ENCODE measurements around the gene IKZF3.

IKZF3 gene

DNA sequence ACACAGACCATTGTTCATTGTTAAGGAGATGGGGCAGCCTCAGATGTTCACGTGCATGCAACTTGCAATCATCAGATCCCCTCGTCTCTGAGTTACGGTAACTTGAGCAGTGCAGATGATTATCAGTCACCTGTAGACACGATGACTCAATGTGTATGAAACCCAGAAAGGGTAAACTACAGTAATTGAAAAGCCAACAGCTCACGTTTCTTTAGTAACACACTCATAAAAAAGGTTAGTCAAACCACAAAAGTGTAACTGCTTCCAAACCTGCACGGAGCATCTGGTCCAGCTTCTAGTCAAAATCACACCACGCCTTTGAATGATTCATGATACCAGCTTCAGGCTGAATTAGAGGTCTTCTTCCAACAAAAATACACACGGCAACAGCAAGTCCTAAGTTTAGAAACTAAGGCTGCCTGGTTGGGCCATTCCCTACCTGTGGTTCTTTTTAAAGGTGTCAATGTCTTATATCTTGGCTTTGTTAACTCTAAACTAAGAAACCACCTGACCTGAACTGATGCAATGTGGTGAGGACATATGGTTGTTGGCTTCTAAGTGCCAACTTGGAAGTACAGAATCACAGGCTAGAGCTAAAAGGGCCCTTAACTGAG is 94.0 kb downstream of the IKZF3 start:
- Histone ChIP-seq H3K9ac (ENCODE audit: low read depth, low read length) (no peak overlapping the region), H3K27me3 (ENCODE audit: insufficient read depth, low read length, poor library complexity) (no peaks in the 10 kb centered on the region), H3K4me3 (ENCODE audit: low read depth in 1 of 2, low read length in 2 of 2) (no peak overlapping the region), H3K79me2 (ENCODE audit: insufficient read depth, low read length) (no peaks in the 10 kb centered on the region), H3K27ac (ENCODE audit: low read length) (peak overlapping the region; percentile 9; the same call in 1 of the 2 replicates), H4K20me1 (ENCODE audit: insufficient read depth, low read length) (no peaks in the 10 kb centered on the region), H3K9me3 (ENCODE audit: insufficient read depth, low read length, severe bottlenecking) (no peaks in the 10 kb centered on the region), H3K36me3 (ENCODE audit: insufficient read depth, low read length) (no peaks in the 10 kb centered on the region), H2AFZ (ENCODE audit: low read depth, low read length) (no peak overlapping the region), H3K4me2 (ENCODE audit: insufficient read depth, low read length) (no peak overlapping the region), H3K4me1 (ENCODE audit: insufficient read depth, low read length) (peaks cover 37% of the 10 kb centered on the region)
- ATAC-seq (ENCODE audit: insufficient read depth, low read depth) (peak; percentile 74), DNase-seq (peak; percentile 32)
- no peak for TF ChIP-seq EZH2 (IDR thresholded peaks at IDR 0.05; ENCODE audit: borderline replicate concordance, low read depth, low read length, severe bottlenecking)
- no peak for TF ChIP-seq CTCF (IDR thresholded peaks at IDR 0.05; ENCODE audit: borderline replicate concordance, extremely low read depth, low read length, poor library complexity, severe bottlenecking)

GRCh38 chr17:39767147-39767546 is 97.0 kb downstream of the IKZF3 start:
- Histone ChIP-seq H3K4me1 (ENCODE audit: insufficient read depth, low read length) (peaks cover 28% of the 10 kb centered on the region), H3K27me3 (ENCODE audit: insufficient read depth, low read length, poor library complexity) (no peaks in the 10 kb centered on the region), H3K36me3 (ENCODE audit: insufficient read depth, low read length) (no peaks in the 10 kb centered on the region), H3K9ac (ENCODE audit: low read depth, low read length) (no peak overlapping the region), H4K20me1 (ENCODE audit: insufficient read depth, low read length) (no peaks in the 10 kb centered on the region), H3K4me2 (ENCODE audit: insufficient read depth, low read length) (no peak overlapping the region), H3K4me3 (ENCODE audit: low read depth in 1 of 2, low read length in 2 of 2) (no peak overlapping the region), H3K9me3 (ENCODE audit: insufficient read depth, low read length, severe bottlenecking) (no peaks in the 10 kb centered on the region), H3K27ac (ENCODE audit: low read length) (no peak overlapping the region), H2AFZ (ENCODE audit: low read depth, low read length) (no peak overlapping the region), H3K79me2 (ENCODE audit: insufficient read depth, low read length) (no peaks in the 10 kb centered on the region)
- DNase-seq: no peak
- no peak for ATAC-seq (ENCODE audit: insufficient read depth, low read depth)
- TF ChIP-seq EZH2 (IDR thresholded peaks at IDR 0.05; ENCODE audit: borderline replicate concordance, low read depth, low read length, severe bottlenecking) (no peak), CTCF (IDR thresholded peaks at IDR 0.05; ENCODE audit: borderline replicate concordance, extremely low read depth, low read length, poor library complexity, severe bottlenecking) (no peak)

GRCh38 chr17:39765766-39766165 is 98.3 kb downstream of the IKZF3 start:
- no peak overlapping the region for H3K4me3 ChIP-seq (ENCODE audit: low read depth in 1 of 2, low read length in 2 of 2)
- H3K9me3 ChIP-seq (ENCODE audit: insufficient read depth, low read length, severe bottlenecking): no peaks in the 10 kb centered on the region
- H2AFZ ChIP-seq (ENCODE audit: low read depth, low read length): no peak overlapping the region
- DNase-seq: no peak
- H3K27me3 ChIP-seq (ENCODE audit: insufficient read depth, low read length, poor library complexity): no peaks in the 10 kb centered on the region
- no peaks in the 10 kb centered on the region for H3K79me2 ChIP-seq (ENCODE audit: insufficient read depth, low read length)
- H3K36me3 ChIP-seq (ENCODE audit: insufficient read depth, low read length): no peaks in the 10 kb centered on the region
- no peak overlapping the region for H3K9ac ChIP-seq (ENCODE audit: low read depth, low read length)
- H3K4me1 ChIP-seq (ENCODE audit: insufficient read depth, low read length): peaks cover 20% of the 10 kb centered on the region
- H3K27ac ChIP-seq (ENCODE audit: low read length): no peak overlapping the region
- TF ChIP-seq EZH2 (IDR thresholded peaks at IDR 0.05; ENCODE audit: borderline replicate concordance, low read depth, low read length, severe bottlenecking) (no peak), CTCF (IDR thresholded peaks at IDR 0.05; ENCODE audit: borderline replicate concordance, extremely low read depth, low read length, poor library complexity, severe bottlenecking) (no peak)
- no peaks in the 10 kb centered on the region for H4K20me1 ChIP-seq (ENCODE audit: insufficient read depth, low read length)
- H3K4me2 ChIP-seq (ENCODE audit: insufficient read depth, low read length): no peak overlapping the region
- ATAC-seq (ENCODE audit: insufficient read depth, low read depth): no peak
